ENCODE measurements around the gene MYOG. TPM values are rescaled to one million over a fixed set of nuclear protein-coding genes. Genes with fewer than 3 reads are reported as not detected.

MYOG gene
- total RNA-seq, 4 donors from 2014 or later: not detected

- H3K9me3 ChIP-seq: no peaks in the 10 kb centered on the region
- H3K36me3 ChIP-seq: no peaks in the 10 kb centered on the region
- 58% methylated on average over 5 of the region's 5 CpGs for WGBS
- H3K4me1 ChIP-seq: peaks cover 12% of the 10 kb centered on the region
- H3K27ac ChIP-seq: no peak overlapping the region
- peak in 1 of 2 donors; percentile 20 for DNase-seq (ENCODE audit: low spot score in 2 of 2)
- TF ChIP-seq POLR2AphosphoS5 (IDR thresholded peaks at IDR 0.05) (no peak), CTCF (IDR thresholded peaks at IDR 0.05) (no peak), POLR2A (IDR thresholded peaks at IDR 0.05) (no peak), EP300 (IDR thresholded peaks at IDR 0.05) (no peak)
- no peak overlapping the region for H3K4me3 ChIP-seq
- no peaks in the 10 kb centered on the region for H3K27me3 ChIP-seq
These were observed 45.1 kb downstream of the MYOG start for GRCh38 chr1:203040513-203041275.

- WGBS: 48% methylated on average over 10 of the region's 11 CpGs
These were observed 46.0 kb downstream of the MYOG start for GRCh38 chr1:203039609-203040512.

GRCh38 chr1:203038891-203039608 lies 46.8 kb downstream of the MYOG start:
- 39% methylated on average over 14 of the region's 22 CpGs for WGBS
- Histone ChIP-seq H3K9me3 (no peaks in the 10 kb centered on the region), H3K4me1 (peaks cover 12% of the 10 kb centered on the region), H3K4me3 (no peak overlapping the region), H3K27me3 (no peaks in the 10 kb centered on the region), H3K36me3 (no peaks in the 10 kb centered on the region), H3K27ac (no peak overlapping the region)
- no peak for TF ChIP-seq POLR2AphosphoS5 (IDR thresholded peaks at IDR 0.05)
- TF ChIP-seq EP300 (IDR thresholded peaks at IDR 0.05): no peak
- peak; percentile 82 to 88 for TF ChIP-seq CTCF (IDR thresholded peaks at IDR 0.05)
- no peak for TF ChIP-seq POLR2A (IDR thresholded peaks at IDR 0.05)
- DNase-seq (ENCODE audit: low spot score in 2 of 2): peak in 1 of 2 donors; percentile 85

More at GRCh38 chr1:203039609-203040512, 46.0 kb downstream of the MYOG start:
- H3K9me3 ChIP-seq: no peaks in the 10 kb centered on the region
- no peak overlapping the region for H3K27ac ChIP-seq
- H3K27me3 ChIP-seq: no peaks in the 10 kb centered on the region
- no peaks in the 10 kb centered on the region for H3K36me3 ChIP-seq
- TF ChIP-seq EP300 (IDR thresholded peaks at IDR 0.05): no peak
- no peak overlapping the region for H3K4me3 ChIP-seq
- DNase-seq (ENCODE audit: low spot score in 2 of 2): no peak
- H3K4me1 ChIP-seq: peaks cover 12% of the 10 kb centered on the region

- H3K4me1 ChIP-seq: peaks cover 12% of the 10 kb centered on the region
- WGBS: 24% methylated on average over 9 of the region's 9 CpGs
- no peaks in the 10 kb centered on the region for H3K36me3 ChIP-seq
- H3K9me3 ChIP-seq: no peaks in the 10 kb centered on the region
- TF ChIP-seq EP300 (IDR thresholded peaks at IDR 0.05): no peak
- TF ChIP-seq CTCF (IDR thresholded peaks at IDR 0.05): no peak
- TF ChIP-seq POLR2A (IDR thresholded peaks at IDR 0.05): no peak
- no peak for TF ChIP-seq POLR2AphosphoS5 (IDR thresholded peaks at IDR 0.05)
- no peaks in the 10 kb centered on the region for H3K27me3 ChIP-seq
- no peak overlapping the region for H3K4me3 ChIP-seq
- no peak overlapping the region for H3K27ac ChIP-seq
- peak in 1 of 2 donors; percentile 55 for DNase-seq (ENCODE audit: low spot score in 2 of 2)
These were observed 47.5 kb downstream of the MYOG start for GRCh38 chr1:203038217-203038741.

- TF ChIP-seq POLR2A (IDR thresholded peaks at IDR 0.05) (no peak), EP300 (IDR thresholded peaks at IDR 0.05) (no peak), POLR2AphosphoS5 (IDR thresholded peaks at IDR 0.05) (no peak), CTCF (IDR thresholded peaks at IDR 0.05) (no peak)
- 78% methylated on average over 8 of the region's 10 CpGs for WGBS
- DNase-seq (ENCODE audit: low spot score in 2 of 2): peak in 1 of 2 donors; percentile 48
- no peaks in the 10 kb centered on the region for H3K9me3 ChIP-seq
- H3K4me1 ChIP-seq: peaks cover 12% of the 10 kb centered on the region
- no peak overlapping the region for H3K4me3 ChIP-seq
- no peaks in the 10 kb centered on the region for H3K36me3 ChIP-seq
- H3K27ac ChIP-seq: no peak overlapping the region
- no peaks in the 10 kb centered on the region for H3K27me3 ChIP-seq
These were observed 48.2 kb downstream of the MYOG start for GRCh38 chr1:203037509-203038190.

All from suprapubic skin (tissue), 4 donors.